OCI-M2 (cell line): ENCODE measurements around the gene PCDHGB5.
"Not testable (repeated sequence)": the region's sequence is repeated elsewhere in the genome, so short reads cannot be mapped to it uniquely, and the experiment has no call there.

Experiments
- DNase-seq: peaks from one replicate; lab custom pipeline; 2025; ENCODE audit not compliant: unreplicated experiment; lab: John Stamatoyannopoulos, UW

PCDHGB5 gene

DNA sequence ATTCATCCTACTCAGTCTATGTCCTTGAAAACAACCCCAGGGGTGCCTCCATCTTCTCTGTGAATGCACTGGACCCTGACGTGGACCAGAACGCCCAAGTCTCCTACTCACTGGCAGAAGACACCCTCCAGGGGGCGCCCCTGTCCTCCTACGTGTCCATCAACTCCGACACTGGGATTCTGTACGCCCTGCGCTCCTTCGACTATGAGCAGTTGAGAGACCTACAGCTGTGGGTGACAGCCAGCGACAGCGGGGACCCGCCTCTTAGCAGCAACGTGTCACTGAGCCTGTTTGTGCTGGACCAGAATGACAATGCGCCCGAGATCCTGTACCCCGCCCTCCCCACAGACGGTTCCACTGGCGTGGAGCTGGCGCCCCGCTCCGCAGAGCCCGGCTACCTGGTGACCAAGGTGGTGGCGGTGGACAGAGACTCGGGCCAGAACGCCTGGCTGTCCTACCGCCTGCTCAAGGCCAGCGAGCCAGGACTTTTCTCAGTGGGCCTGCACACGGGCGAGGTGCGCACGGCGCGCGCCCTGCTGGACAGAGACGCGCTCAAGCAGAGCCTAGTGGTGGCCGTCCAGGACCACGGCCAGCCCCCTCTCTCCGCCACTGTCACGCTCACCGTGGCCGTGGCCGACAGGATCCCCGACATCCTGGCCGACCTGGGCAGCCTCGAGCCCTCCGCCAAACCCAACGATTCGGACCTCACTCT lies 22.1 kb upstream of the PCDHGB5 start:
- not testable (repeated sequence) for DNase-seq

DNA sequence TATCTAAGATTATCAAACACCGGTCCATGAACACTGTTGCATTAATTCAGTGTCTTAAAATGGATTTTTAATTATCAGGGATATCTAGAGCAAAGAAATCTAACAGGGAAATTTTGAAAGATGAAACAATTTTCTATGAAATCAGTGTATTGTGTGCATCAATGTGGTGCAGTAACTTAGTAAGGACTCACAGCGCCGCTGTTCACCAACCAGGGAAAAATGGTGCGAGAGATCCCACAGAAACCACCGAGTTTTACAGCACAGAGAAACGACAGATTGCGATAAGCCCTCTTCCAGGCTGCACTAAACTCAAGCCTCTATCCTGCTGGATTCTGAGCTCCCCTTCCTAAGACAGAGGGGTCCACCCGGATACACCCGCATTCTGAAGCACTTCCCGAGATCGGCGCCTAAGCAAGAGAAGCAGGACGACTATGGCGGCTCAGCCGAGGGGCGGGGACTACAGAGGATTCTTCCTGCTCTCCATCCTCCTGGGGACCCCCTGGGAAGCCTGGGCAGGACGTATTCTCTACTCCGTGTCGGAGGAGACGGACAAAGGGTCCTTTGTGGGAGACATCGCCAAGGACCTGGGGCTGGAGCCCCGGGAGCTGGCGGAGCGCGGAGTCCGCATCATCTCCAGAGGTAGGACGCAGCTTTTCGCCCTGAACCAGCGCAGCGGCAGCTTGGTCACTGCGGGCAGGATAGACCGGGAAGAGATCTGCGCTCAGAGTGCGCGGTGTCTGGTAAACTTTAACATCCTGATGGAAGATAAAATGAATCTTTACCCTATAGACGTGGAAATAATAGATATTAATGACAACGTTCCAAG lies 15.1 kb upstream of the PCDHGB5 start, which contains the start of gene PCDHGA7:
Gene PCDHGA7 (plus strand): TSS at position 274 of the 826 bp plus-strand sequence. CDS start 158 bp downstream, at position 432.
- DNase-seq, result no peak

GRCh38 chr5:141383345-141383744 lies 14.4 kb upstream of the PCDHGB5 start:
- DNase-seq, result no peak

GRCh38 chr5:141384471-141385267 lies 13.1 kb upstream of the PCDHGB5 start:
- DNase-seq, result no peak

DNA sequence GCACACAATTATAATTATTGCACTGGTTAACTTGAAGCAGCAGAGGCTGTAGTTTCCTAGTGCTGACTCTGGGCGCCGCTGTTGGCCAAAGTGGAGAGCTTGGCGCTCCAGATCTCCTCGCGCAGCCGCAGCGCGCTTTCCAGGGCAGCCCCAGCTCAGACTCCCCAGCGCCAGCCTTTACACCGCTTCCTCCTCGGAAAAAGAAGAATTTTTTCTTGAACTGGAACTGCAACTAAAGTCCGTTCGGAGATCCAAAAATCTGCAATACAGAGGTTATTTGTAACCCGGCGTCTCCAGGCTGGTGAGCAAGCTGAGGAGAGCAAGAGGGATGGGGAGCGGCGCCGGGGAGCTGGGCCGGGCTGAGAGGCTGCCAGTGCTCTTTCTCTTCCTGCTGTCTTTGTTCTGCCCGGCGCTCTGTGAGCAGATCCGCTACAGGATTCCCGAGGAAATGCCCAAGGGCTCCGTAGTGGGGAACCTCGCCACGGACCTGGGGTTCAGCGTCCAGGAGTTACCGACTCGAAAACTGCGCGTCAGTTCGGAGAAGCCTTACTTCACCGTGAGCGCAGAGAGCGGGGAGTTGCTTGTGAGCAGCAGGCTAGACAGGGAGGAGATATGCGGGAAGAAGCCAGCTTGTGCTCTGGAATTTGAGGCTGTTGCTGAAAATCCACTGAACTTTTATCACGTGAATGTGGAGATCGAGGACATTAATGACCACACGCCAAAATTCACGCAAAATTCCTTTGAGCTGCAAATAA lies 10.0 kb upstream of the PCDHGB5 start, which contains the start of gene PCDHGB4:
Gene PCDHGB4 (plus strand): TSS at position 142 of the 755 bp plus-strand sequence. CDS start 187 bp downstream, at position 329.
- not testable (repeated sequence) for DNase-seq

DNA sequence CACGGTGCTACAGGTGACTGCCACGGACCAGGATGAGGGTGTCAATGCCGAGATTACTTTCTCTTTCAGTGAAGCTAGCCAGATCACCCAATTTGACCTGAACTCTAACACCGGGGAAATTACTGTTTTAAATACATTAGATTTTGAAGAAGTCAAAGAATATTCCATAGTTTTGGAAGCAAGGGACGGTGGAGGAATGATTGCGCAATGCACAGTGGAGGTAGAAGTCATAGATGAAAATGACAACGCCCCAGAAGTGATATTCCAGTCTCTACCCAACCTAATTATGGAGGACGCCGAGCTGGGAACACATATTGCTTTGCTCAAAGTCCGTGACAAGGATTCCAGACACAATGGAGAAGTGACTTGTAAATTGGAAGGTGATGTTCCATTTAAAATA lies 9.1 kb upstream of the PCDHGB5 start:
- no peak for DNase-seq

DNA sequence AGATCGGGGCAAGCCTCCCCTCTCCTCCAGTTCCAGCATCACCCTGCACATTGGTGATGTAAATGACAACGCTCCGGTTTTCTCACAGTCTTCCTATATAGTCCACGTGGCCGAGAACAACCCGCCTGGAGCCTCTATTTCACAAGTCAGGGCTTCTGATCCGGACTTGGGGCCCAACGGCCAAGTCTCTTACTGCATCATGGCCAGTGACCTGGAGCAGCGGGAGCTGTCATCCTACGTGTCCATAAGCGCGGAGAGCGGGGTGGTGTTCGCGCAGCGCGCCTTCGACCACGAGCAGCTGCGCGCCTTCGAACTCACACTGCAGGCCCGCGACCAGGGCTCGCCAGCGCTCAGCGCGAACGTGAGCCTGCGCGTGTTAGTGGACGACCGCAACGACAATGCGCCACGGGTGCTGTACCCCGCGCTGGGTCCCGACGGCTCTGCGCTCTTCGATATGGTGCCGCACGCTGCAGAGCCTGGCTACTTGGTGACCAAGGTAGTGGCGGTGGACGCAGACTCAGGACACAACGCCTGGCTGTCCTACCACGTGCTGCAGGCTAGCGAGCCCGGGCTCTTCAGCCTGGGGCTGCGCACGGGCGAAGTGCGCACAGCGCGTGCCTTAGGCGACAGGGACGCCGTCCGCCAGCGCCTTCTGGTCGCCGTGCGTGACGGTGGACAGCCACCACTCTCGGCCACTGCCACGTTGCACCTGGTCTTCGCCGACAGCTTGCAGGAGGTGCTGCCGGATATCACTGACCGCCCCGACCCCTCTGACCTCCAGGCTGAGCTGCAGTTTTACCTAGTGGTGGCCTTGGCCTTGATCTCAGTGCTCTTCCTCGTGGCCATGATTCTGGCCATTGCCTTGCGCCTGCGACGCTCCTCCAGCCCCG lies 8.3 kb upstream of the PCDHGB5 start:
- no peak for DNase-seq

- no peak for DNase-seq
These were observed 5.1 kb upstream of the PCDHGB5 start, which contains the start of gene PCDHGA8 for GRCh38 chr5:141392429-141393198. Gene PCDHGA8, plus strand, starts transcription at chr5:141392633. Its CDS starts 181 bp downstream, at chr5:141392814.

DNA sequence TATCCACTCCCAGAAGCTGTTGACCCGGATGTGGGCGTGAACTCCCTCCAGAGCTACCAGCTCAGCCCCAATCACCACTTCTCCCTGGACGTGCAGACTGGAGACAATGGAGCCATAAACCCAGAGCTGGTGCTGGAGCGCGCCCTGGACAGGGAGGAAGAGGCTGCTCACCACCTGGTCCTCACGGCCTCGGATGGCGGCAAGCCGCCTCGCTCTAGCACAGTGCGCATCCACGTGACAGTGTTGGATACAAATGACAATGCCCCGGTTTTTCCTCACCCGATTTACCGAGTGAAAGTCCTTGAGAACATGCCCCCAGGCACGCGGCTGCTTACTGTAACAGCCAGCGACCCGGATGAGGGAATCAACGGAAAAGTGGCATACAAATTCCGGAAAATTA lies 4.5 kb upstream of the PCDHGB5 start:
- no peak for DNase-seq

- DNase-seq, result not testable (repeated sequence)
These were observed 3.2 kb upstream of the PCDHGB5 start for GRCh38 chr5:141394401-141395187.

GRCh38 chr5:141398608-141399007 lies 861 bp downstream of the PCDHGB5 start:
- DNase-seq, result no peak

- no peak for DNase-seq
These were observed 2.0 kb downstream of the PCDHGB5 start for GRCh38 chr5:141399555-141400258.

DNA sequence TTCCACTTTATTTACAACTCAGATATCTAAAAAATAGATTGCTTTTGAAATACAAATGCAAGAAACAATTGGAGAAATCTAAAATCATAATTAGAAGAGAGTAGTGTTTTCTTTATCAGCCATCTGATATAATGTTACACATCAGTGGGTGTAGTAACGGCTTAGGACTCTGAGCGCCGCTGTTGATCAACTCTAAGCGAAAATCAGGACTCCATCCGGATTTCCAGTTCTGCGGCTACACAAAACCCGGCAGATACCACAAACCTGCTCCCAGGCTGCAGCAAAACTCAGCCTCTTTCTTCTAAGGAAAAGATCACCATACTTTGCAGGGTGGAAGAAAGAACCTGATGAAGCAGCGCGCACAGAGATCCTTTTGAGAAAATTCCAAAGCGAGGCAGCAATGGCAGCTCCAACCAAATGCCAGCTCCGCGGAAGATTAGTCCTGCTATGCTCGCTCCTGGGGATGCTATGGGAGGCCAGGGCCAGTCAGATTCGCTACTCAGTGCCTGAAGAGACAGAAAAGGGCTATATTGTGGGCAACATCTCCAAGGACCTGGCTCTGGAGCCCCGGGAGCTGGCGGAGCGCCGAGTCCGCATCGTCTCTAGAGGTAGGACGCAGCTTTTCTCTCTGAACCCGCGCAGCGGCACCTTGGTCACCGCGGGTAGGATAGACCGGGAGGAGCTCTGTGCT lies 5.0 kb downstream of the PCDHGB5 start, which contains the start of gene PCDHGA9:
Gene PCDHGA9 (plus strand): TSS at position 226 of the 691 bp plus-strand sequence. CDS start 175 bp downstream, at position 401.
- no peak for DNase-seq

GRCh38 chr5:141403387-141403786 lies 5.6 kb downstream of the PCDHGB5 start:
- DNase-seq, result no peak

GRCh38 chr5:141407790-141408505 lies 10.2 kb downstream of the PCDHGB5 start, which contains the start of gene PCDHGB6:
Gene PCDHGB6, plus strand, starts transcription at chr5:141408021. Its CDS starts 182 bp downstream, at chr5:141408203.
- not testable (repeated sequence) for DNase-seq
